Left ventricle myocardium superior (tissue), 1 donor: ENCODE measurements around the gene SF3A1. TPM values are rescaled to one million over a fixed set of nuclear protein-coding genes. Genes with fewer than 3 reads are reported as not detected.

Experiments used
- ATAC-seq: fragments of 200-7000 bp; cut with Tn5 transposase; one replicate; pipeline ENCODE4 v1.9.1; 2020; ENCODE audit warnings: mild to moderate bottlenecking, moderate library complexity
- DNase-seq: peaks from one replicate; pipeline ENCODE4 v3.0.0-alpha.2; 2020
- intact Hi-C: fragments of 100-400 bp; cut with micrococcal nuclease; formaldehyde crosslinking; loops from one replicate; pipeline ENCODE4 v1.11.0; 2022
- total RNA-seq: library from RNA; stranded (reverse); fragmentation: NEBNext Ultra II Directional; extraction: Animal tissue kit (Norgen Biotek cat#: 25700); gene quantifications from one replicate; pipeline ENCODE4 v1.2.1, GENCODE V29; 2021
- donor health status: DM: no; HTN: yes; CAD: no; lungs with severe emphysema.

SF3A1 gene
- total RNA-seq, 1 donor from 2014 or later, result 104 TPM

DNA sequence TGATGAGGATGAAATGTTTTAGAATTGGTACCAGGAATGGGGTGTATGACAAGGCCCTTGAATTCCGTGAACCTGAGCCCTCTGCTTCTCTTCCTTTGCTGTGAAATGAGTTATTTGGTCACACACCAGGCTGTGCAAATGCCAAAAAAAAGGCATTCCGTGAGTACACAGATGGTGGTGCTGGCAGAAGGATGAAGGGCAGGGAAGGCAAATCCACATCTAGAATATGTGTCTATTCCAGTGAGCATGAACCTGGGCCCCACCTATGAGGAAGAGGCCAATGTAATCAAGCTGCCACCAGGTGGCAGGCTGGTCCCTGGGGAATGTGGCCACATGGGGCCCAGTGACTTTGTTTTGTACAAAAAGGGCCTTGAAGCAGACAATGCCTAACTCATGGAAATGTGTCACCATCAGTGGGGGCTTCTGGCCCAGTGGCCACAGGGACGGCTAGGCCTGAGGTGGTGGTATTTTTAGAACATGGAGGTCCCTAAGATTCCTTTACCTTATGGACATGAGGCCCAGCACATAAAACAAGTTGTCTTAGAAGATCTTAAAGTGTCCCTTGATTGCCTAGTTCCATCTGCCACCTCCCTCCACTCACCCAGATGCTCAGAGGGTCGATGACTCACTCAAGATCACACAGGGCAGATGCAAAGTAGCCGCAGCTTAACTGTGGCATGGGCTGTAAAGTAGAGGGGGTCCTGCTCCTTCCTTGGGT is 34.4 kb upstream of the SF3A1 start:
- DNase-seq (peak; percentile 69), ATAC-seq (peak; percentile 16)
- intact Hi-C loops, result loop anchor here (10.0 kb wide), 1 partner anchor 94 kb away; no protein-coding TSS in a partner anchor

DNA sequence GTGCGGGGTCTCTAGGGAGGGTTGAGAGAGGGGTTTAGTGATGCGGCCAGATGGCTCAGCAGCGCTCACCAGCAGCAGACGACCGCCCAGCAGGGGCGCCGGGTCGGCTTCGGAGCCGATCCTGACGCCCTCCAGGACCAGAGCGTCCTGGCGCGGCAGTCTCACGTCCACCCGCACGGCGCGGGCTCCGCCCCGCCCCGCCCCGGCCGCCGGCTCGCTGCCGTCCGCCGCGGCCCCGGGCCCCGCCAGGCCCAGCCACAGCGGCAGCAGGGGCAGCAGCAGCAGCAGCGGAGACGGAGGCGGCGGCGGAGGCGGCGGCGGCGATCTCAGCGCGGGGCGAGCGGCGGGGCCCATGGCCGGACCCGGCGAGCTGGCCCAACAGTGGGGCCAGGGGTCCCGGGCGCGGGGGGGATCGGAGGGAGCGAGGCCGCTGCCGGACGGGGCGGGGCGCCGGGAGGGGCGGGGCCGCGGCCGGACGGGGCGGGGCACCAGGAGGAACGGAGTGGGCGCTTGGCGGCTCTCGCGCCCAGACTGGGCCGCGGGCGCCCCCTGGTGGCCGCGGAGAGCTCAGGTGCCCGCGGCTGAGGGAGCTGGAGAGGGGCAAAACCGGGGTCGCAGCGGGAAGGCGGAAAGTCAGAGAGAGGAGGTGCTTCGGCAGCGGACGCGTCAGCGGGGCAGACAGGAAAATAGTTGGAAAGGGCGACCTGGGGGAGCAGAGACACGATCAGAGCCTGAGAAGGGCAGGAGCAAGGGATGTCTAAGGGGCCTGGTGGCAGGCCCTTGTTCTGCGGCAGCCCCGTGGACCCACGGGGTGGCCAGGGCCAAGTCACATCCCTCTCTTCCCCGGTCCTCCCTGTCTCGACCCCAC is 30.5 kb upstream of the SF3A1 start, which contains the start of gene RNF215:
Gene RNF215, minus strand, starts transcription at position 452 of the 868 bp plus-strand sequence. Its CDS starts 98 bp downstream, at position 354.
- ATAC-seq (peak; percentile 96), DNase-seq (peak; percentile 91)
- intact Hi-C loops, result loop anchor here (5.0 kb wide), 1 partner anchor 100 kb away; the partner anchor contains the start of gene CASTOR1

DNA sequence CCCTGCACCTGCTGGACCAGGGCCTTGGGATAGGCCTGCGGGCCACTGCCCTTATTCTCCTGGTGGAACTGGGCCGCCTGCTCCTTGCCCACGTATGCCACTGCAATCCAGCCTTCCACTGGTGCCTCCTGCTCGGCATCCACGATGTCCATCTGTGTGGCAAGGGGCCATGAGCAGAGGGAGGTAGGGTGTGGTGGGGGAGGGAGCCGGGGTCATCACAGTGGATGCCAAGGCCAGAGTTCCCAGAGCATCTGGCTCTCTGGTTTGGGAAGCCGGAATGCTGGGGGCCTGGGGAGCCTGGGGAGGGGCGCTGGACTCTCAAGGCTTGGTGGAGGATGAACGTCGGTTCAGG is 29.9 kb upstream of the SF3A1 start:
- DNase-seq (no peak), ATAC-seq (no peak)
- intact Hi-C loops, result loop anchor here (5.0 kb wide), 1 partner anchor 99 kb away; the partner anchor contains the start of gene CASTOR1

DNA sequence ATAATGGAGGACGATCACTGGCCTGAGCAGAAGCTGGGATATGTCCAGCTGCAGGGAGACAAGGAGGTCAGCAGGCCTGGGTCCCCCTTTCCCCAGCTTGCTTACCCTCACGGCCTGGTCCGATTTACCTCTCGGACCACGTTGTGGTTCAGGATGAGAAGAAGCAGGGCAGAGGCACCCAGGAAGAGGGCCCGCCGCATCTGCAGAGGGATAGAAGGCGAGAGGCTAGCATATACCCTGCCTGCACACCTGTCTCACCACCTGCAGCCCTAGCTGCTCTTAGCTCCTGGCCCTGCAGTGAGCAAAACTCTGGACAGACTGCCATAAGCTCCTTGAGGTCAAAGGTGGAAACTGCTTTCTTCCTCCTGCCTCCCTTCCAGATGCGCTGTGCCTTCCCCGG is 29.2 kb upstream of the SF3A1 start:
- no peak for DNase-seq
- ATAC-seq, result no peak
- intact Hi-C loops, result loop anchor here (5.0 kb wide), 1 partner anchor 99 kb away; the partner anchor contains the start of gene CASTOR1

DNA sequence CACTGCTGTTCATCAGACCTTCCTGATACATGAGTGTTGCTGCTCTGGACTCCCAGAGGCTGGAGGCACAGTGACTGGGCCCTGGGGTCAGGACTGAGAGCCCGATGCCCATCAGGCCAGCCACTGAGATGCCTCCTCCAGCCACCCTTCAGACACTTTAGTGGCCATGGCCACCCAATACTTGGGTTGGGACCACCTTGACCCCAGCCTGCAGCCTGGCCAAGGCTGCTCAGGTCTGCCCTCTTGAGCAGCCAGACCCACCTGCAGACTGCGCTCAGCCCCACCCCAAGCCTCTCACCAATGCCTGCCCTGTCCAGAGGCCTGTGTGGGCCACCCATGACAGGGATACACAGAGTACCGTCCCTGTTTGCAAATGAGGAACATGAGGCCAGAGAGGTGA is 26.4 kb upstream of the SF3A1 start:
- ATAC-seq, result no peak
- intact Hi-C loops, result no loop called here
- DNase-seq, result no peak

DNA sequence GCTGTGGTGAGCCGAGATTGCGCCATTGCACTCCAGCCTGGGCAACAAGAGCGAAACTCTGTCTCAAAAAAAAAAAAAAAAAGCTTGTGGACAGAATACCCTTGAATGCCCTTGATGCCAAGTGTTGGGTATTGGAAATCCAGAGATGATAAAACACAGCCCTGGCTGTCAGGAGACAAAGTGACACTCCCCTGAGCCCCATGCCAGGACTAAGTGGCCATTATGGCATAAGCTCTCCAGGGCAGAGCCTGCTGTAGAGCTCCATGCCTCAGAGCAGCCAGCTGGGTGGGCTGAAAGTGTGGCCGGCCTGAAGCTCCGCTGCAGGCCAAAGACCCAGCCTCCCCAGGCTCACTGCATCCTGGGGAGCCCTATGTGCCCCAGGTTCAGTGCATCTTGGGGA is 25.6 kb upstream of the SF3A1 start:
- no peak for DNase-seq

DNA sequence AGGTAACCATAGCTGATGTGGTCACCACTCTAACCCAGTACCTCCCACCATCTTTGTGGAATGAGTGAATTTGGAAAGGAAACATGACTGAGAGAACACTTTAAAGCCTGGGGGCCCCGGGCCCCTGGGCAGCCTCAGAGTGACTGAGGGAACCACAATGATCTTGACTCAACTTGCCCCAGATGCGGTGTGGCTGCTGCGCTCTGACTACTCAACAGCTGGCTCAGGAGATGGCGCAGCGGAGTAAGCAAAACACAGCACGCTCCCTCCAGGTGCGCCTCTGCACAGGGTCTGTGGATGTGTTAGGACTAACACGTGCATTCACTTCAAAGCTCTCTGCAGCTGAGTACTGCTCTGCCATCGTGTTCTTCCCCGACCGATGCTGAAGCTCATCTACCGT is 24.6 kb upstream of the SF3A1 start:
- ATAC-seq (no peak), DNase-seq (no peak)
- intact Hi-C loops, result no loop called here

More for the DNA sequence above, 25.6 kb upstream of the SF3A1 start:
- intact Hi-C loops, result no loop called here
- peak; percentile 36 for ATAC-seq

DNA sequence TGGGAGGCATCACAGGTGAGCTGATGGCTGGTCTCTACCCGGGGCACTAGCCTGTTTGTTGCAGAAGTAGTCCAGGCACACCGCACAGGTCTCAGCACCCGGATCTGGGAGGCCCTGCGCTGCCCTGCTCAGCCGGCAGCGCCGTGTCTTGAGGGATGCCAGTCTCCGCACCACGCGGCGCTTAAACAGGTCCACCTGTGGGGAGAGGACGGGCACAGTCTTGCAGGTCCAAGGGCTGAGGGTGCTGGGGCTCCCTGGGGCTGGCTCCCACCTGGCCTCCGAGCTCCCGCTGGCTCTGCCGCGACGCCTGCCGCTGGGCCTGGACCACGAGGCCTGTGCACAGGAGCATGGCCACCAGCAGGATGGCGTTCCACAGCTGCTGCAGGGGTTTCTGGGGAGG is 23.3 kb upstream of the SF3A1 start:
- intact Hi-C loops, result no loop called here
- ATAC-seq (no peak), DNase-seq (no peak)

DNA sequence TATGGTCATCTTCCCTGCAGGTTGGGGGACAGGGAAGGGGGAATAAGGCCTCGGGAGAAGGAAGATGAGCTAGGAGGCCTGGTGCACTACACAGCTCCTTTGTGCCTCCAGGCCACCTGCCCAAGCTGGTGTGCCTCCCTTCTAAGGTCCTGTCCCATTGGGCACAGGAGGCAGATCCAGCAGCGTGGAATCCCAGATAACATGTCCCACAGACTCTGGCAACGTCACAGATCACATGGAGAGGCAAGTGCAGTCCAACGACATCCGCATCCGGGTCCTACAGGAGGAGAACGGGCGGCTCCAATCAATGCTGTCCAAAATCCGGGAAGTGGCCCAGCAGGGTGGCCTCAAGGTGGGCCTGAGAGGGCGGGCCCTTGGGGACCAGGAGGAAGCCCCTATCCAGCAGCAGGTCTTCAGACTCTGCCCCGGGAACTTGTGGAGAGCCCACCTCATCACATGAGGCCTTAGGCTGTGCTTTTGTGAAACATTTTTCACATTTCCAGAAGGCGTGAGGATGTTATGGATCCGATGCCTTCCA is 18.7 kb upstream of the SF3A1 start:
- DNase-seq (no peak), ATAC-seq (no peak)
- intact Hi-C loops, result no loop called here

DNA sequence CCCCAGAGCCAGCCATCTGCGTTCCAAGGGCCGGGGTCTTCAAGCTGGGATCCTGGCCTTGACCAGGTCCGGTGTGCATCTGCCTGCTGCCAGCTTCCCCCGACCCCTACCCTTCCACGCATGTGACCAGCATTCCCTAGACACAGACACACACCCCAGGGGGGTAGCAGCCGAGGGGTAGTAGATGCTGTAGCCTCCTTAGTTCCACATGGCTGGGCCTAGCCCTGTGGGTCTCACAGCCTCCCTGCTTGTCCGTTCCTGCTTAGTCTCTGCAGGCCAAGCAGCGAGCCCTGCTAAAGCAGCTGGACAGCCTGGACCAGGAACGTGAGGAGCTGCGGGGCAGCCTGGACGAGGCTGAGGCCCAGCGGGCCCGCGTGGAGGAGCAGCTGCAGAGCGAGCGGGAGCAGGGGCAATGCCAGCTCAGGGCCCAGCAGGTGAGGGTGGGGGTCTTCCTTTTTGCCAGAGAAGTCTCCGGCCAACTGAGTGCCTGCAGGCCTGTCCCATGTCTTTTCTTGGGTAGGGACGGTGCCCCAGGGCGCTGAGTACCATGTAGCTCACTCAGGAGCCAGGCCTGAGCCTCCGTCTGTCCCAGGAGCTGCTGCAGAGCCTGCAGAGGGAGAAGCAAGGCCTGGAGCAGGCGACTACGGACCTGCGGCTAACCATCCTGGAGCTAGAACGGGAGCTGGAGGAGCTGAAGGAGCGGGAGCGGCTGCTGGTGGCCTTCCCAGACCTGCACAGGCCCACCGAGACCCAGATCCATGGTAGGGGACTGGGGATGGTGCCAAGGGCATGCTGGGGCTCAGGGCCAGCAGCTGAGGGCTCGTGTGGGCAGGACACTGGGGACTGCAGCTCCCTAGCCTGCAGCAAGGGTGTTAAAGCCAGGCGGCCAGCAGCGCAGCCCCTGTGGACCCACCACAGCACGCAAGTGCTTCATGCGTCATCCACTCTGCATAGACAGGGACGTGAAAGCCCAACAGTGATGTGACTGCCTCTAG is 16.9 kb upstream of the SF3A1 start:
- ATAC-seq (no peak), DNase-seq (no peak)
- intact Hi-C loops, result no loop called here

DNA sequence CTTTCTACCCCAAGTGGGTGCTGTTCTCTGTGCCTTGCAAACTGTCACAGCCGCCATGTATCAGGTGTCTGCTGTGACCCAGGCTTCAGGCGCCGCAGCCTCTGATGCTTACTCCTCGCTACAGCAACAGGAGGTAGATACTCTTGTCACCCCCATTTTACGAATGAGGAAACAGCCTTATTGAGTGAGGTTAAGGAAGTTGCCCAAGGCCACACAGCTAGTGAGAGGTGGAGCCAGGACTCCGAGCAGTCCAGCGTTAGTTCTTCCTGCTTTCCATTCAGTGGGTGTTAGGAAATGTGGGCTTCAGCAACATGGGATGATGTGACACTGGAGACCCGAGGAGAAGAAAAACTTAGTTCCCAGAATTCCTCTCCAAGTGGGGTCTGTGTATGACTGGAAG is 16.2 kb upstream of the SF3A1 start:
- intact Hi-C loops, result no loop called here
- no peak for DNase-seq
- ATAC-seq, result no peak

DNA sequence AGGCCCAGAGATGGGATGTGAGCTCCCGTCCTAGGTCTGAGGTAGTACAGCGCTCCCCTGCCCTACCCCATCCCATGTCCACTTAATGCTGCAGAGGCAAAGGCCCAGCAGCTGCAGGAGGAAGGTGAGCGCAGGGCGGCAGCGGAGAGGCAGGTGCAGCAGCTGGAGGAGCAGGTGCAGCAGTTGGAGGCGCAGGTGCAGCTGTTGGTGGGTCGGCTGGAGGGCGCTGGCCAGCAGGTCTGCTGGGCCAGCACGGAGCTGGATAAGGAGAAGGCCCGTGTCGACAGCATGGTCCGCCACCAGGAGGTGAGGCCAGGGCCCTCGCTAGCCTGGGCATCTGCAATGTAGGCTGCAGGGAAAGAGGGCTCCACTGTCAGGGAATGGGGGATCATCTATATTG is 15.3 kb upstream of the SF3A1 start:
- DNase-seq (no peak), ATAC-seq (no peak)
- intact Hi-C loops, result no loop called here

DNA sequence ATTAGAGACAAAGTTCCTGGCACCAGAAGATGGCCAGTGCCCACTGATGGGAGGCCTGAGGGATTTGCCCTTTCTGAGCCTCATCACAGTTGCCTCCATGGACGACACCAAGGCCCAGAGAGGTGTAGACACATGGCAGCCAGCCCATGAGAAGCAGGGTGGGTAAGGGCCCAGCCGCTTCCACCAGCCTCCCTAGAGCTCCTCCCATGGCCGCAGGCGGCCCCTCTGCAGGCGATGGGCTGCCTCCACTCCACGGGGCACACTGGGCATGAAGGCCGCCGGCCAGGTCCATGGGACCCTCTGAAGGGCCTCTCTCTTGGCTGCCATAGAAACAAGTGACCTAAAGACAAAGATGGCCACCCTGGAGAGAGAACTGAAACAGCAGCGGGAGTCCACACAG is 14.6 kb upstream of the SF3A1 start:
- ATAC-seq, result no peak
- DNase-seq, result no peak
- intact Hi-C loops, result no loop called here

DNA sequence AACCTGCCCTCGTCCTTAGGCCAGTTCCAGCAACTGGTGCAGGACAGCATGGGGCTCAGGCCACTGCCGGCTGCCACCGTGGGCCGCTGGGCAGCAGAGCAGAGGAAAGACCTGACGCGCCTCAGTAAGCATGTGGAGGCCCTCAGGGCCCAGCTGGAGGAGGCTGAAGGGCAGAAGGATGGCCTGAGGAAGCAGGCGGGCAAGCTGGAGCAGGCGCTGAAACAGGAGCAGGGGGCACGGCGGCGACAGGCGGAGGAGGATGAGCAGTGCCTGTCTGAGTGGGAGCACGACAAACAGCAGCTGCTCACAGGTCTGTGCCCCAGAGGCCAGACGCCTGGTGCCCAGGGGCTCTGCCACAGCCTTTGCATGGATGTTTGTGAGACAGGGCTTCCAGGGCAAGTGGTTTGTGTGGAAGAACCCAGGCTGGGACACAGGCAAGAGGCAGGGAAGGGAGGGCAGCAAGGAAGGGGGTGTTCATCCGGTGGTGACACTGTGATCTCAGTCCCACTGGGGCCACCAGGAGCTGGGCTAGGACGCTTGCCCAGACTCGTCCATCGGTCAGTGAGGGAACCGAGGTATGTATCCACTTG is 14.0 kb upstream of the SF3A1 start:
- DNase-seq, result no peak
- no peak for ATAC-seq
- intact Hi-C loops, result no loop called here

DNA sequence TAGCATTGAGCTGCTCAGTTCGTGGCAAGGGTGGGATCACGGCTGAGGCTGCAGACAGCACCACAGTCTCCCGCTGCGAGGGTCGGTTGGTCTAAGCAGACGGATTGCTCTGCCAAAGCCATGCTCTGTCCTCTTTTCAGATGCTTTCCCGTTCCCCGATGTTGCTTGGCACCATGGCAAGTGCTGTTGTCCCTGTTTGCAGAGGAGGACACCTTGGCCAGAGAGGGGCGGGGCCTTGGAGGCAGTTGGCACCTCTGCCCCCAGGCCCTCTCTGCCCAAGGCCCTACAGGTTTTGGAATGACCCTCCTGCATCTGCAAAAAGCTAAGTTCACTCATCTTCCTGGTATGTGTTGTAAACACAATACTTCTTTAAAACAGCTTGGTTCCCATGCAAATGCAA is 11.7 kb upstream of the SF3A1 start:
- intact Hi-C loops, result no loop called here
- ATAC-seq, result no peak
- no peak for DNase-seq

DNA sequence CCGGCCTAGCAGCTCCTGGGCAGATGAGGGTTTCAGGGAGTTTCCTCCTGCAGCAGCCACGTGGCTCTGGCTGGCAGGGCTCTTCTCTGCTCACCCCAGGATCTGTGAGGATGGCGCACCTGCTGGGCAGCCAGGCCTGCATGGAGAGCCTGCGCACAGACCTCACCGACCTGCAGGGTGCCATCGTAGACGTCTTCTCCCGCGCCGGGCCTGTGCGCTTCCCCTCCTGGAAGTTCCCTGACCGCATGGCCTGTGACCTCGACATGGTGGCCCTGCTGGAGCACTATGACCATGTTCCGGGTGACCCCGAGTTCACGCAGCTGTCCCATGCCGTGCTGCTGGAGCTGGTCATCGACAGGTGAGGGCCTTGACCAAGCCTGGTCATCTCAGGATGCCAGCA is 9.2 kb upstream of the SF3A1 start:
- ATAC-seq (no peak), DNase-seq (no peak)
- intact Hi-C loops, result no loop called here

DNA sequence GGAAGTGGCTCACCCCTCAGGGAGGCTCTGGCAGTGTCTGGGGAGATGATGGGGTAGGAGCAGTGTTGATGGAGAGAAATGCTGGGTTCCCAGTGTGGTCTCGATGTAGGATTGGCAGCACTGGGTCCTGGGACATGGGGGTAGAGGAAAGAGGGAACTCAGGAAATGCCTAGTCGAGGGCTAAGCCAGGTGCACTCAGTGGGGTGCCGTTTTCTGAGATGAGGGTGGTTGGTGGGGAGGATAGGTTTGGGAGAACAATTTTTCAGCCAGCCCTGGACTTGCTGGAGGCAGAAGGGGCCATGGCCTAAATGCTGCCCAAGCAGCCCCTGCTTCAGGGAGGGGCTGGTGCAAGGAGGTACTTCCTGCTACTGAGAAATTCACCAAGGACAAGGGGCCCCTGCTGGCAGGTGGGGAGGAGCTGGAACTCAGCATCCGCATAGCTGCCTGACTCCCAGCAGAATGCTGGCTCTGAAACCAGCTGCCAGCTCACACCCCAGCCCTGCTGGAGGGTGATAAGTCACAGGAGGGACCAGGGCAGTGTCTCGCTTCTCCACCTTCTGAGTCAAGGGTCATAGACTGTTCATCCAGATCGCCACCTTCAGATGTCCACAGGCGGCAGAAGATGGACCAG is 6.1 kb upstream of the SF3A1 start:
- intact Hi-C loops, result no loop called here
- DNase-seq (no peak), ATAC-seq (no peak)
